ENCODE measurements around the gene ARHGAP40. TPM values are rescaled to one million over a fixed set of nuclear protein-coding genes. Genes with fewer than 3 reads are reported as not detected.

Gene ARHGAP40
- total and polyA plus RNA-seq, 12 donors = not detected

DNA sequence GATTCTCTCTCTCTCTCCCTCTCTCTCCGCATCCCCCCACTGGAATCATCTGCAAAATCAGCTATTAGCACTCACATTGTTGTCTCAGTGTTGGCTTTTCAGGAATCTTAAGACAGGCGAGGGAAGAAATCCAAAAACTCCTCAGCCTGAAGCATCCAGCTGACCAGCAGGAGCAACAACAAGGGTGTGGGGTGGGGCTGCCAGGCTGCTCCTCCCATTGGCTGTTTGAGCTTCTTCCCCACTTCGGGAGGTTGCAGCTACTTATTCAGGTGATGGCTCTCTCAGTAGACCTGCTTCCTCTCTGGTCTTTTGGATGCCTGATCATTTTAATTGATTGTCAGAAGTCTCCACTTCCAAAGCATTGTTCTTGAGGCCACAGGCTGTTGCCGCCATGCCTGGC is 98.5 kb downstream of the ARHGAP40 start:
- Histone ChIP-seq H3K27me3 (peaks cover 0 to 68% (median 45%) of the 10 kb centered on the region in 7 donors), H3K27ac (no peak overlapping the region), H3K36me3 (no peaks in the 10 kb centered on the region), H3K9me3 (no peaks in the 10 kb centered on the region), H3K4me3 (no peak overlapping the region), H3K4me1 (no peaks in the 10 kb centered on the region)
- TF ChIP-seq, protein P1, sequence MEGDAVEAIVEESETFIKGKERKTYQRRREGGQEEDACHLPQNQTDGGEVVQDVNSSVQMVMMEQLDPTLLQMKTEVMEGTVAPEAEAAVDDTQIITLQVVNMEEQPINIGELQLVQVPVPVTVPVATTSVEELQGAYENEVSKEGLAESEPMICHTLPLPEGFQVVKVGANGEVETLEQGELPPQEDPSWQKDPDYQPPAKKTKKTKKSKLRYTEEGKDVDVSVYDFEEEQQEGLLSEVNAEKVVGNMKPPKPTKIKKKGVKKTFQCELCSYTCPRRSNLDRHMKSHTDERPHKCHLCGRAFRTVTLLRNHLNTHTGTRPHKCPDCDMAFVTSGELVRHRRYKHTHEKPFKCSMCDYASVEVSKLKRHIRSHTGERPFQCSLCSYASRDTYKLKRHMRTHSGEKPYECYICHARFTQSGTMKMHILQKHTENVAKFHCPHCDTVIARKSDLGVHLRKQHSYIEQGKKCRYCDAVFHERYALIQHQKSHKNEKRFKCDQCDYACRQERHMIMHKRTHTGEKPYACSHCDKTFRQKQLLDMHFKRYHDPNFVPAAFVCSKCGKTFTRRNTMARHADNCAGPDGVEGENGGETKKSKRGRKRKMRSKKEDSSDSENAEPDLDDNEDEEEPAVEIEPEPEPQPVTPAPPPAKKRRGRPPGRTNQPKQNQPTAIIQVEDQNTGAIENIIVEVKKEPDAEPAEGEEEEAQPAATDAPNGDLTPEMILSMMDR (IDR thresholded peaks at IDR 0.05) = no peak
- ATAC-seq (no peak), DNase-seq (no peak)
- 33 to 43% methylated on average over 4 of the region's 4 CpGs for WGBS, 2 donors
- intact Hi-C loops (cut with DNase I) = no loop called here

Other genes starting within 250 kb of the ARHGAP40 start
- gene SNHG17, start 166.5 kb upstream of the ARHGAP40 start, total RNA-seq = 10 to 100 TPM in 2 of 10 donors, 1 to 10 TPM in 8; 4.2 to 25.9 (median 6.3) TPM
- 10 to 100 TPM; 12.3 to 22.9 TPM for gene SNHG17, start 166.5 kb upstream of the ARHGAP40 start, polyA plus RNA-seq
- 10 to 100 TPM; 21.6 to 28.2 (median 26.5) TPM for gene RALGAPB, start 129.0 kb upstream of the ARHGAP40 start, total RNA-seq
- gene RALGAPB, start 129.0 kb upstream of the ARHGAP40 start, polyA plus RNA-seq = 1 to 10 TPM; 8.4 to 9.1 TPM
- under 1 TPM in 1 of 10 donors, not detected in 9; 0.32 TPM for gene ADIG, start 20.6 kb upstream of the ARHGAP40 start, total RNA-seq
- gene ADIG, start 20.6 kb upstream of the ARHGAP40 start, polyA plus RNA-seq = not detected
- not detected for gene SLC32A1, start 122.7 kb downstream of the ARHGAP40 start, total RNA-seq
- not detected for gene SLC32A1, start 122.7 kb downstream of the ARHGAP40 start, polyA plus RNA-seq
- 1 to 10 TPM; 1.5 to 4.1 (median 2.8) TPM for gene ACTR5, start 146.7 kb downstream of the ARHGAP40 start, total RNA-seq
- 1 to 10 TPM; 4.0 to 5.4 TPM for gene ACTR5, start 146.7 kb downstream of the ARHGAP40 start, polyA plus RNA-seq
- gene PPP1R16B, start 203.9 kb downstream of the ARHGAP40 start, total RNA-seq = 10 to 100 TPM in 2 of 10 donors, 1 to 10 TPM in 8; 2.7 to 13.8 (median 6.6) TPM
- 1 to 10 TPM; 2.5 to 5.4 TPM for gene PPP1R16B, start 203.9 kb downstream of the ARHGAP40 start, polyA plus RNA-seq